ENCODE results near the gene DGCR2. TPM values are rescaled to one million over a fixed set of nuclear protein-coding genes. Genes with fewer than 3 reads are reported as not detected.

The DGCR2 gene
- total and polyA plus RNA-seq, 2 of the 4 experiments (the other 2 are of a cell fraction), result 17.2 to 35.4 TPM

GRCh38 chr22:19169002-19169946 is 47.1 kb upstream of the DGCR2 start:
- POLR2A ChIA-PET (ENCODE audit: unreplicated experiment), result no interaction called here
- H4K8ac ChIP-seq (ENCODE audit: low read depth in 2 of 2, low read length in 2 of 2), result peak overlapping the region in 1 of 2 experiments; percentile 60; a peak in 1 of 4 replicates
- H2AK9ac ChIP-seq (replicated peaks; ENCODE audit: low read depth, low read length, poor library complexity), result peak overlapping the region; percentile 42
- no peak overlapping the region for H3K14ac ChIP-seq (replicated peaks; ENCODE audit: low read depth, low read length)
- no peaks in the 10 kb centered on the region for H3K36me3 ChIP-seq (ENCODE audit: control insufficient read depth, insufficient read depth, low read length)
- H3K9me3 ChIP-seq (ENCODE audit: control insufficient read depth, insufficient read depth, low read length), result no peaks in the 10 kb centered on the region
- H3K4me1 ChIP-seq (ENCODE audit: control insufficient read depth, insufficient read depth, low read length), result peaks cover 19% of the 10 kb centered on the region
- CTCF ChIA-PET, result no interaction called here
- 13% methylated on average over 10 of the region's 58 CpGs; no CpG with 5 or more reads in 1 of the 2 experiments for WGBS, 2 experiments (ENCODE audit: extremely low coverage in 2 of 2, insufficient read length in 1 of 2)
- no peak overlapping the region for H2BK120ac ChIP-seq (ENCODE audit: low read depth, low read length)
- no peak overlapping the region for H2BK15ac ChIP-seq (ENCODE audit: low read depth, low read length)
- H3K4ac ChIP-seq (ENCODE audit: low read depth, low read length), result no peak overlapping the region
- in situ Hi-C loops (cut with MboI; ENCODE audit: low sequenced_read_pairs) (no loop called here), dilution Hi-C loops (cut with HindIII; ENCODE audit: low sequenced_read_pairs, unreplicated experiment) (no loop called here), intact Hi-C loops (cut with micrococcal nuclease) (no loop called here)
- H3K56ac ChIP-seq (ENCODE audit: extremely low read depth, insufficient read depth, low read length), result no peak overlapping the region
- no peak overlapping the region for H3K9ac ChIP-seq (ENCODE audit: low read depth, low read length)
- H2BK5ac ChIP-seq (ENCODE audit: low read depth, low read length, poor library complexity, severe bottlenecking), result no peak overlapping the region
- no peak overlapping the region for H3K27ac ChIP-seq (ENCODE audit: insufficient read depth, low read length)
- no TSS peak for BruUV-seq (replicated peaks)
- H4K5ac ChIP-seq (ENCODE audit: low read depth, low read length), result no peak overlapping the region; the same call in 1 of the 2 replicates
- H3K4me3 ChIP-seq (ENCODE audit: insufficient read depth, low read depth, low read length), result peak overlapping the region; percentile 40
- no peak overlapping the region for H4K91ac ChIP-seq (ENCODE audit: insufficient read depth, low read depth, low read length)
- no peak overlapping the region for H2AK5ac ChIP-seq (ENCODE audit: low read depth, low read length)
- ATAC-seq (ENCODE audit: low read depth) (no peak), DNase-seq (no peak)
- H2BK20ac ChIP-seq (ENCODE audit: low read depth, low read length), result no peak overlapping the region
- H3K18ac ChIP-seq (ENCODE audit: low read depth, low read length), result no peak overlapping the region
- peak overlapping the region; percentile 72 for H3K4me2 ChIP-seq (ENCODE audit: low read depth, low read length)
- TF ChIP-seq SMC3 (IDR thresholded peaks at IDR 0.05; ENCODE audit: low read depth, low read length), result no peak
- no peak for TF ChIP-seq BHLHE40 (IDR thresholded peaks at IDR 0.05; ENCODE audit: low read depth, low read length)
- TF ChIP-seq ELK1 (IDR thresholded peaks at IDR 0.05; ENCODE audit: borderline replicate concordance, low read depth, low read length), result no peak
- no peak for TF ChIP-seq CEBPB (IDR thresholded peaks at IDR 0.05; ENCODE audit: low read depth, low read length)
- no peak for TF ChIP-seq MAFK (IDR thresholded peaks at IDR 0.05; ENCODE audit: low read depth, low read length)
- no peak for TF ChIP-seq CHD1 (IDR thresholded peaks at IDR 0.05; ENCODE audit: low read depth, low read length)
- TF ChIP-seq, protein P1, sequence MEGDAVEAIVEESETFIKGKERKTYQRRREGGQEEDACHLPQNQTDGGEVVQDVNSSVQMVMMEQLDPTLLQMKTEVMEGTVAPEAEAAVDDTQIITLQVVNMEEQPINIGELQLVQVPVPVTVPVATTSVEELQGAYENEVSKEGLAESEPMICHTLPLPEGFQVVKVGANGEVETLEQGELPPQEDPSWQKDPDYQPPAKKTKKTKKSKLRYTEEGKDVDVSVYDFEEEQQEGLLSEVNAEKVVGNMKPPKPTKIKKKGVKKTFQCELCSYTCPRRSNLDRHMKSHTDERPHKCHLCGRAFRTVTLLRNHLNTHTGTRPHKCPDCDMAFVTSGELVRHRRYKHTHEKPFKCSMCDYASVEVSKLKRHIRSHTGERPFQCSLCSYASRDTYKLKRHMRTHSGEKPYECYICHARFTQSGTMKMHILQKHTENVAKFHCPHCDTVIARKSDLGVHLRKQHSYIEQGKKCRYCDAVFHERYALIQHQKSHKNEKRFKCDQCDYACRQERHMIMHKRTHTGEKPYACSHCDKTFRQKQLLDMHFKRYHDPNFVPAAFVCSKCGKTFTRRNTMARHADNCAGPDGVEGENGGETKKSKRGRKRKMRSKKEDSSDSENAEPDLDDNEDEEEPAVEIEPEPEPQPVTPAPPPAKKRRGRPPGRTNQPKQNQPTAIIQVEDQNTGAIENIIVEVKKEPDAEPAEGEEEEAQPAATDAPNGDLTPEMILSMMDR (conservative IDR thresholded peaks at IDR 0.05; ENCODE audit: low read depth, low read length), result no peak
- no peak for TF ChIP-seq POLR2A (IDR thresholded peaks at IDR 0.05; ENCODE audit: low read depth, low read length)
- no peak for TF ChIP-seq USF2 (IDR thresholded peaks at IDR 0.05; ENCODE audit: low read depth, low read length)
- no peak for TF ChIP-seq MXI1 (IDR thresholded peaks at IDR 0.05; ENCODE audit: borderline replicate concordance, low read depth, low read length)
- no peak for TF ChIP-seq RAD21 (IDR thresholded peaks at IDR 0.05; ENCODE audit: low read length)
- no peak for TF ChIP-seq RCOR1 (IDR thresholded peaks at IDR 0.05; ENCODE audit: insufficient replicate concordance, low read length)
- TF ChIP-seq NFE2L2 (IDR thresholded peaks at IDR 0.05; ENCODE audit: low read depth, low read length), result no peak
- H3K79me1 ChIP-seq (ENCODE audit: low read depth in 1 of 2, low read length in 2 of 2), result peaks cover 12 to 38% of the 10 kb centered on the region in 2 experiments
- H3K23ac ChIP-seq (ENCODE audit: low read depth, low read length), result no peak overlapping the region
- H4K20me1 ChIP-seq (ENCODE audit: insufficient read depth, low read length), result no peaks in the 10 kb centered on the region; the same call in 1 of the 2 replicates
- H3K9me1 ChIP-seq (ENCODE audit: insufficient read depth, low read length), result peaks cover 16% of the 10 kb centered on the region
- H2AFZ ChIP-seq (replicated peaks; ENCODE audit: low read length, poor library complexity), result peak overlapping the region; percentile 82
- peaks cover 33% of the 10 kb centered on the region for H3K27me3 ChIP-seq (ENCODE audit: control insufficient read depth, insufficient read depth, low read length)

Measured in IMR-90 (cell line).